DMS79 treated with DMSO at 0.1 percent for 48 hours (cell line): ENCODE data around the gene MED26.

Experiments used
- DNase-seq: peaks from one replicate; lab custom pipeline; 2025; lab: John Stamatoyannopoulos, UW

Gene MED26

GRCh38 chr19:16540948-16541347 lies 87.1 kb downstream of the MED26 start:
- no peak for DNase-seq

GRCh38 chr19:16537111-16537510 lies 90.9 kb downstream of the MED26 start:
- no peak for DNase-seq

- DNase-seq, result no peak
These were observed 91.9 kb downstream of the MED26 start for GRCh38 chr19:16536130-16536529.

GRCh38 chr19:16535381-16535780 lies 92.6 kb downstream of the MED26 start:
- no peak for DNase-seq

GRCh38 chr19:16532440-16533234 lies 95.4 kb downstream of the MED26 start:
- no peak for DNase-seq

GRCh38 chr19:16531380-16531669 lies 96.7 kb downstream of the MED26 start:
- DNase-seq, result no peak

- DNase-seq, result no peak
These were observed 97.2 kb downstream of the MED26 start for GRCh38 chr19:16530540-16531379.

GRCh38 chr19:16529466-16530144 lies 98.4 kb downstream of the MED26 start:
- no peak for DNase-seq

GRCh38 chr19:16527971-16528521 lies 100.0 kb downstream of the MED26 start:
- no peak for DNase-seq

GRCh38 chr19:16527334-16527935 lies 100.6 kb downstream of the MED26 start:
- DNase-seq, result no peak

GRCh38 chr19:16525751-16526481 lies 102.1 kb downstream of the MED26 start:
- DNase-seq, result no peak

- no peak for DNase-seq
These were observed 102.8 kb downstream of the MED26 start for GRCh38 chr19:16524991-16525734.
